Measurements from ENCODE around the gene TRIM52. TPM values are rescaled to one million over a fixed set of nuclear protein-coding genes. Genes with fewer than 3 reads are reported as not detected.

The TRIM52 gene
- total and polyA plus RNA-seq, 2 of the 13 experiments (the other 11 are each of a cell fraction or from before 2014, with no cell fraction given): 7.2 to 11.6 TPM

DNA sequence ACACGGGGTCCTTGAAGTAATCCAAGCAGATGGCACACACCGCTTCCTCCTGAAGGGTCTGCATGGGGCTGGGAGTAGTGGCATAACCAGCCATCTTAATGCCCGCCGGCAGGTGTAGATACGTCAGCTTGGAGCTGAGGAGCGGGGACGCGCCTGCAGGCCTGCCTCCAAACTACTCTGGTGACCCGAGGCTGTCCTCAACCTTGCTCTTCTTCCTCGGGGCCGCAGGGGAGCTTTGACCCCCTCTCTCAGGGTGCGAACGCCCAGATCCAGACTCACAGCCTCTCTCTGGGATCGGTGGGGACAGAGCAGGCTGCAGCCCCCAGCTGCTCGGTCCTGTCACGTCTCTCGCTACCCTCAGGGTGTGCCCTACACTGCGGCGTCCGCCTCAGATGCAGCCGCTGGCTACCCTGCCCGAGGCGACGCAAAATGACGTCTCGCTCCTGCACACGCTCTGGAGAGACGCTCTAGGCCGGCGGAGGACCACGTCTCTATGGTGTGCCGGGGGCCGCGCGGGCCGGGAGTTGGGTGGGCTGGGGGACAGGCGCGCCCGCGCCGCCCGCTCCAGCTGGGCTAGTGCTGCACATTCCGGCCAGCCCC is at the start of gene TRIM52 (continued):
- TF ChIP-seq, protein P1, sequence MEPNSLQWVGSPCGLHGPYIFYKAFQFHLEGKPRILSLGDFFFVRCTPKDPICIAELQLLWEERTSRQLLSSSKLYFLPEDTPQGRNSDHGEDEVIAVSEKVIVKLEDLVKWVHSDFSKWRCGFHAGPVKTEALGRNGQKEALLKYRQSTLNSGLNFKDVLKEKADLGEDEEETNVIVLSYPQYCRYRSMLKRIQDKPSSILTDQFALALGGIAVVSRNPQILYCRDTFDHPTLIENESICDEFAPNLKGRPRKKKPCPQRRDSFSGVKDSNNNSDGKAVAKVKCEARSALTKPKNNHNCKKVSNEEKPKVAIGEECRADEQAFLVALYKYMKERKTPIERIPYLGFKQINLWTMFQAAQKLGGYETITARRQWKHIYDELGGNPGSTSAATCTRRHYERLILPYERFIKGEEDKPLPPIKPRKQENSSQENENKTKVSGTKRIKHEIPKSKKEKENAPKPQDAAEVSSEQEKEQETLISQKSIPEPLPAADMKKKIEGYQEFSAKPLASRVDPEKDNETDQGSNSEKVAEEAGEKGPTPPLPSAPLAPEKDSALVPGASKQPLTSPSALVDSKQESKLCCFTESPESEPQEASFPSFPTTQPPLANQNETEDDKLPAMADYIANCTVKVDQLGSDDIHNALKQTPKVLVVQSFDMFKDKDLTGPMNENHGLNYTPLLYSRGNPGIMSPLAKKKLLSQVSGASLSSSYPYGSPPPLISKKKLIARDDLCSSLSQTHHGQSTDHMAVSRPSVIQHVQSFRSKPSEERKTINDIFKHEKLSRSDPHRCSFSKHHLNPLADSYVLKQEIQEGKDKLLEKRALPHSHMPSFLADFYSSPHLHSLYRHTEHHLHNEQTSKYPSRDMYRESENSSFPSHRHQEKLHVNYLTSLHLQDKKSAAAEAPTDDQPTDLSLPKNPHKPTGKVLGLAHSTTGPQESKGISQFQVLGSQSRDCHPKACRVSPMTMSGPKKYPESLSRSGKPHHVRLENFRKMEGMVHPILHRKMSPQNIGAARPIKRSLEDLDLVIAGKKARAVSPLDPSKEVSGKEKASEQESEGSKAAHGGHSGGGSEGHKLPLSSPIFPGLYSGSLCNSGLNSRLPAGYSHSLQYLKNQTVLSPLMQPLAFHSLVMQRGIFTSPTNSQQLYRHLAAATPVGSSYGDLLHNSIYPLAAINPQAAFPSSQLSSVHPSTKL (CRISPR knock-in tag; IDR thresholded peaks at IDR 0.05): peak; percentile 42; the same call in 1 of the 2 replicates
- TF ChIP-seq RFXANK (CRISPR knock-in tag; IDR thresholded peaks at IDR 0.05) (no peak), KDM6A (CRISPR knock-in tag; IDR thresholded peaks at IDR 0.05; ENCODE audit: low read depth) (peak; percentile 52; the same call in 1 of the 2 replicates), IRF2 (CRISPR knock-in tag; IDR thresholded peaks at IDR 0.05) (peak; percentile 86), NFIB (CRISPR knock-in tag; IDR thresholded peaks at IDR 0.05; ENCODE audit: borderline replicate concordance) (no peak), KLF11 (CRISPR knock-in tag; IDR thresholded peaks at IDR 0.05) (peak; percentile 85; the same call in 1 of the 2 replicates), TBL1XR1 (IDR thresholded peaks at IDR 0.05; ENCODE audit: borderline replicate concordance, low read length, partially characterized antibody) (no peak), NAIF1 (CRISPR knock-in tag; IDR thresholded peaks at IDR 0.05; ENCODE audit: borderline replicate concordance) (peak; percentile 16; the same call in 1 of the 2 replicates), SP4 (CRISPR knock-in tag; IDR thresholded peaks at IDR 0.05) (peak; percentile 68), SIX1 (CRISPR knock-in tag; IDR thresholded peaks at IDR 0.05; ENCODE audit: borderline replicate concordance) (no peak), ZNF674 (CRISPR knock-in tag; IDR thresholded peaks at IDR 0.05; ENCODE audit: low read depth) (no peak), TBP (CRISPR knock-in tag; IDR thresholded peaks at IDR 0.05) (no peak), HOXA3 (CRISPR knock-in tag; IDR thresholded peaks at IDR 0.05) (peak; percentile 98)
- TF ChIP-seq, protein P2, sequence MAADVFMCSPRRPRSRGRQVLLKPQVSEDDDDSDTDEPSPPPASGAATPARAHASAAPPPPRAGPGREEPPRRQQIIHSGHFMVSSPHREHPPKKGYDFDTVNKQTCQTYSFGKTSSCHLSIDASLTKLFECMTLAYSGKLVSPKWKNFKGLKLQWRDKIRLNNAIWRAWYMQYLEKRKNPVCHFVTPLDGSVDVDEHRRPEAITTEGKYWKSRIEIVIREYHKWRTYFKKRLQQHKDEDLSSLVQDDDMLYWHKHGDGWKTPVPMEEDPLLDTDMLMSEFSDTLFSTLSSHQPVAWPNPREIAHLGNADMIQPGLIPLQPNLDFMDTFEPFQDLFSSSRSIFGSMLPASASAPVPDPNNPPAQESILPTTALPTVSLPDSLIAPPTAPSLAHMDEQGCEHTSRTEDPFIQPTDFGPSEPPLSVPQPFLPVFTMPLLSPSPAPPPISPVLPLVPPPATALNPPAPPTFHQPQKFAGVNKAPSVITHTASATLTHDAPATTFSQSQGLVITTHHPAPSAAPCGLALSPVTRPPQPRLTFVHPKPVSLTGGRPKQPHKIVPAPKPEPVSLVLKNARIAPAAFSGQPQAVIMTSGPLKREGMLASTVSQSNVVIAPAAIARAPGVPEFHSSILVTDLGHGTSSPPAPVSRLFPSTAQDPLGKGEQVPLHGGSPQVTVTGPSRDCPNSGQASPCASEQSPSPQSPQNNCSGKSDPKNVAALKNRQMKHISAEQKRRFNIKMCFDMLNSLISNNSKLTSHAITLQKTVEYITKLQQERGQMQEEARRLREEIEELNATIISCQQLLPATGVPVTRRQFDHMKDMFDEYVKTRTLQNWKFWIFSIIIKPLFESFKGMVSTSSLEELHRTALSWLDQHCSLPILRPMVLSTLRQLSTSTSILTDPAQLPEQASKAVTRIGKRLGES (CRISPR knock-in tag; IDR thresholded peaks at IDR 0.05; ENCODE audit: borderline replicate concordance): no peak
- TF ChIP-seq, protein P3, sequence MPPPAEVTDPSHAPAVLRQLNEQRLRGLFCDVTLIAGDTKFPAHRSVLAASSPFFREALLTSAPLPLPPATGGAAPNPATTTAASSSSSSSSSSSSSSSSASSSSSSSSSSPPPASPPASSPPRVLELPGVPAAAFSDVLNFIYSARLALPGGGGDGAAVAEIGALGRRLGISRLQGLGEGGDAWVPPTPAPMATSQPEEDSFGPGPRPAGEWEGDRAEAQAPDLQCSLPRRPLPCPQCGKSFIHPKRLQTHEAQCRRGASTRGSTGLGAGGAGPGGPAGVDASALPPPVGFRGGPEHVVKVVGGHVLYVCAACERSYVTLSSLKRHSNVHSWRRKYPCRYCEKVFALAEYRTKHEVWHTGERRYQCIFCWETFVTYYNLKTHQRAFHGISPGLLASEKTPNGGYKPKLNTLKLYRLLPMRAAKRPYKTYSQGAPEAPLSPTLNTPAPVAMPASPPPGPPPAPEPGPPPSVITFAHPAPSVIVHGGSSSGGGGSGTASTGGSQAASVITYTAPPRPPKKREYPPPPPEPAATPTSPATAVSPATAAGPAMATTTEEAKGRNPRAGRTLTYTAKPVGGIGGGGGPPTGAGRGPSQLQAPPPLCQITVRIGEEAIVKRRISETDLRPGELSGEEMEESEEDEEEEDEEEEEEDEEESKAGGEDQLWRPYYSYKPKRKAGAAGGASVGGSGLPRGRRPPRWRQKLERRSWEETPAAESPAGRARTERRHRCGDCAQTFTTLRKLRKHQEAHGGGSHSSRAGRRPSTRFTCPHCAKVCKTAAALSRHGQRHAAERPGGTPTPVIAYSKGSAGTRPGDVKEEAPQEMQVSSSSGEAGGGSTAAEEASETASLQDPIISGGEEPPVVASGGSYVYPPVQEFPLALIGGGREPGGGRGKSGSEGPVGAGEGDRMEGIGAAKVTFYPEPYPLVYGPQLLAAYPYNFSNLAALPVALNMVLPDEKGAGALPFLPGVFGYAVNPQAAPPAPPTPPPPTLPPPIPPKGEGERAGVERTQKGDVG (CRISPR knock-in tag; IDR thresholded peaks at IDR 0.05; ENCODE audit: borderline replicate concordance): no peak
- TF ChIP-seq, protein P4, sequence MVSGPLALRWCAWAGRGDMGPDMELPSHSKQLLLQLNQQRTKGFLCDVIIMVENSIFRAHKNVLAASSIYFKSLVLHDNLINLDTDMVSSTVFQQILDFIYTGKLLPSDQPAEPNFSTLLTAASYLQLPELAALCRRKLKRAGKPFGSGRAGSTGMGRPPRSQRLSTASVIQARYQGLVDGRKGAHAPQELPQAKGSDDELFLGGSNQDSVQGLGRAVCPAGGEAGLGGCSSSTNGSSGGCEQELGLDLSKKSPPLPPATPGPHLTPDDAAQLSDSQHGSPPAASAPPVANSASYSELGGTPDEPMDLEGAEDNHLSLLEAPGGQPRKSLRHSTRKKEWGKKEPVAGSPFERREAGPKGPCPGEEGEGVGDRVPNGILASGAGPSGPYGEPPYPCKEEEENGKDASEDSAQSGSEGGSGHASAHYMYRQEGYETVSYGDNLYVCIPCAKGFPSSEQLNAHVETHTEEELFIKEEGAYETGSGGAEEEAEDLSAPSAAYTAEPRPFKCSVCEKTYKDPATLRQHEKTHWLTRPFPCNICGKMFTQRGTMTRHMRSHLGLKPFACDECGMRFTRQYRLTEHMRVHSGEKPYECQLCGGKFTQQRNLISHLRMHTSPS (CRISPR knock-in tag; IDR thresholded peaks at IDR 0.05; ENCODE audit: low read depth): 0 out of 2 replicates have a peak, but pooled peaks have one; percentile 59

All from HepG2 (cell line).